ENCODE measurements around the gene FBLN5. TPM values are rescaled to one million over a fixed set of nuclear protein-coding genes. Genes with fewer than 3 reads are reported as not detected.
"Not testable (repeated sequence)": the region's sequence is repeated elsewhere in the genome, so short reads cannot be mapped to it uniquely, and the experiment has no call there.

FBLN5 gene
- polyA plus RNA-seq, 4 donors: 161 to 185 (median 168) TPM

DNA sequence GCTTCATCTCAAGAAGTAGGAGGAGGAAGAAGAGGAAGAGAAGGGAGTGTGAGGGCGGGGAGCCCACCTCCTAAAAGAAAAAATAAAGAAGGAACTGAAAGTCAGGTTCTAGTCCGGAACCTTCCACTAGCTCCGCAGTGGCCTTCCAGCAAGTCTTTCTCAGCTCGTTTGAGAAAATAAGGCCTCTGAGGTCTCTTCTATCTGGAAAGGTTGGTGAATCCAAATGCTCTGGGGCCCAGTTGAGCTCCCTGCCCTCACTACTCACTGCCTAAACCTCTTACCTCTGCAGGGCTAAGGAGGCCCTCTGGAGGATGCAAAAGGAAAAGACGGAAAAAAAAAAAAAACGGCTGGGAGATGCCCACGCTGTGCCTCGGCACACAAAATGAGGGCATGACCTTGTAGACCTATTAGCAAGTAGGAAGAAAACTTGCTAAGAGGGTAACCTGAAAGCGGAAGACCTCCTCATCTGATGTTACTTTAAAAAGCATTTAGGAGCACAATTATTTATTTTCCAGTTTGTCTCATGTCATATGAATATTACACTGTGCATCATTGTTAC lies 35.9 kb downstream of the FBLN5 start:
- DNase-seq (ENCODE audit: low read depth in 4 of 4, low spot score in 3 of 4): no peak

DNA sequence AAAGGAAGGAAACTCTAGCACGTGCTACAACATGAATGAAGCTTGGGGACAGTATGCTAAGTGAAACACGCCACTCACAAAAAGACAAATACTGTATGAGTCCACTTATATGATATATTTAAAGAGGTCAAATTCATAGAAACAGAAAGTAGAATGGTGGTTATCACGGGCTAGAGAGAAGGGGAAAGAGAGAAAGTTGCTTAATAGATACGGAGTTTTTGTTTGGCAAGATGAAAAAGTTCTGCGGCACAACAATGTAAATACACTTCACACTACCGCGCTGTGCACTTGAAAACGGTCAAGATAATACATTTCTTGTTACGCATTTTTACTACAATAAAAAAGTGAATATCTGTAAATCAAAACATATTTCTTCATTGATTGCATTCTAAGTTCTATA lies 37.3 kb downstream of the FBLN5 start:
- no peak for DNase-seq (ENCODE audit: low read depth in 4 of 4, low spot score in 3 of 4)

DNA sequence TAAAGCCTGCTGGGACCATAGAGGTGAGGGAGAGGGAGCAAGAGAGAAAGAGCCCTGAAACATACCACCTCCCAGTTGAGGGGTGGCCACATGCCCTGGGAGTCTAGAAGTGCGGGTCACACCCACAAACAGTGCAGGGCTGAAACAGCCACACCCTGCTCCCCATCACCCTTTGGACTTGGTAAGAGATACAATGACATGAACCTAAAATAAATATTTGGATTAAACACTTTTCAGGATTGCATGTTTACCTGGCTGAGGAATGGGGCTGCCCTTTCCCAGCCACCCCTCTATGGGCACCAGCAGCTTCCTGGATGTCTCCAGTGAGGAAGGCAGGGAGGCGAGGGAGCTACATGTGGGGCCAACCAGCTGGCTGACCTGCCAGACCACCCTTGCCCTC lies 41.1 kb downstream of the FBLN5 start:
- no peak for DNase-seq (ENCODE audit: low read depth in 4 of 4, low spot score in 3 of 4)

DNA sequence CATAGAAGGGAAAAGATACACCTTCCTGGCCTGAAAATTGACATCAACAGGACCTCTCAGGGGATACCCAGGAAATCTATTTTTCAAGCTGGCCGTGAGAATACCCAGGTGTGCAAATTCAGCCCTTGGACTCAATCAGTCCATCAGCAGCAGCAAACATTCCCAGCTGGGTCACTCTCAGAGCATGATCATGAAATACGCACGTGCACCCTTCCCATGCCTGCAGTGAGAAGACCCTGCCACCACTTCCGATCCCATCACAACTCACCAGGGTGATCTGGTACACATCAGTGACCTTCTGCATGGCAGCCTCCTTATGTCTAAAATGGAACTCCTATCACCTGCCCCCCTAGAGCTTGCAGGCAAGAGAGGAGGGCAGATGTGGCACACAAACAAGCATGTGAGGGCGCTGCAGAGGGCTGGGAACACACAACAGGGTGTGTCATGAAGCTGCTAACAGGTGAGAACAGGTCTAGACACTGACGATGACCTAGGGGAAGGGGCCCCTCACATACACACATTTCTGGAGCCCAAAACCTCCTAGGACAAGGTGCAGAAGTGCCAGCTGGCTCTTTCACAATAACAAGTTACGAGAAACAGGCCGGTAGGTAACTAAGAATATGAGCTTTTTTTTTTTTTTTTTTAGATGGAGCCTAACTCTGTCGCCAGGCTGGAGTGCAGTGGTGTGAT lies 42.4 kb downstream of the FBLN5 start:
- DNase-seq (ENCODE audit: low read depth in 4 of 4, low spot score in 3 of 4): no peak

DNA sequence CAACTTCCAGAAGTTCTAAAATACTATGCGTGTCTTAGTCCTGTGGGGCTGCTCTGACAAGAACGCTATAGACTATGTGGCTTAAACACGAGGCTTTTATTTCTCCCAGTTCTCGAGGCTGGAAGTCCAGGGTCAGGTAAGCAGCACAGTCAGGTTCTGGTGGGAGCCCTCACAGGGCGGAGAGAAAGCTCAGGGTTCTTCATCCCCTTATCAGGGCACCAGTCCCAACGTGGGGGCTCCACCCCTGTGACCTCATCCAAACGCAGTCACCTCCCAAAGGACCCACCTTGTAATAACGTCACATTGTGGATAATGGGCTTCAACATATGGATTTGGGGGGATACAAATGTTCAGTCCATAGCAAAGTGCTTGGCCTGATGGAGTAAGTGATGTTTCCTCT lies 43.0 kb downstream of the FBLN5 start:
- DNase-seq (ENCODE audit: low read depth in 4 of 4, low spot score in 3 of 4): no peak

DNA sequence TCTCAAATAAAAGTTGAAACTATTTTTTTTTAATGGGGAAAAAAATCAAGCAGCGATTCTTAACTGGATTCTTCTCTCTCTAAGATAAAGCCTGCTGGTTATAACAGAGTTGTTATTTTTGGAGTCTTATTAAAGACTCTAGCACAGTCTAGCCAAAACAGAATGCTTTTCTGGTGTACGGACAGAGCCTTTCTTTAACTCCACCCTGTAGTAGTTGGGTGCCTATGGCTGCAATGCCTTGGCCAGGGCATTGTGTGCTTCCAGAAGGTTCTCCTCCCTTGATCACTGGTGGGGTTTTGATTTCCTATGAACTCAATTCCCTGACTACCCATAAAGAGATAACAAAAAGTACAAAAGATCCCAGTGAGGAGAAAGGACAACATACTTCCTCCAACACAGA lies 44.4 kb downstream of the FBLN5 start:
- no peak for DNase-seq (ENCODE audit: low read depth in 4 of 4, low spot score in 3 of 4)

DNA sequence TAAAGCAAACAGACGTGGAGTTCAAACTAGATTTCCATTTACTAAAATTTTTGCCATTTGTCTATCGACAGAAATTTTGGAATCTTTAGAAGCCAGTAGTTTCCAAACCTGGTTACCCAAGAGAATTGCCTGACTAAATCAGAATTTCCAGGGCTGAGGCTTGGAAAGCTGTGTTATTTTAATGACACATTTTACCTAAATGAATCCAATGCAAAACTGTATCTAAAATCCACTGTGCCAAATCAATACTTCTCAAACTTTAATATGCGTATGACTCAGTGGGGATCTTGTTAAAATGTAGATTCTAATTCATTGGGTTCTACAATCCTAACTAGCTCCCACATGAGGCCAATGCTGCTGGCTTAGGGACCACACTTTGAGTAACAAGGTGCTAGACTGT lies 45.2 kb downstream of the FBLN5 start:
- DNase-seq (ENCODE audit: low read depth in 4 of 4, low spot score in 3 of 4): no peak

DNA sequence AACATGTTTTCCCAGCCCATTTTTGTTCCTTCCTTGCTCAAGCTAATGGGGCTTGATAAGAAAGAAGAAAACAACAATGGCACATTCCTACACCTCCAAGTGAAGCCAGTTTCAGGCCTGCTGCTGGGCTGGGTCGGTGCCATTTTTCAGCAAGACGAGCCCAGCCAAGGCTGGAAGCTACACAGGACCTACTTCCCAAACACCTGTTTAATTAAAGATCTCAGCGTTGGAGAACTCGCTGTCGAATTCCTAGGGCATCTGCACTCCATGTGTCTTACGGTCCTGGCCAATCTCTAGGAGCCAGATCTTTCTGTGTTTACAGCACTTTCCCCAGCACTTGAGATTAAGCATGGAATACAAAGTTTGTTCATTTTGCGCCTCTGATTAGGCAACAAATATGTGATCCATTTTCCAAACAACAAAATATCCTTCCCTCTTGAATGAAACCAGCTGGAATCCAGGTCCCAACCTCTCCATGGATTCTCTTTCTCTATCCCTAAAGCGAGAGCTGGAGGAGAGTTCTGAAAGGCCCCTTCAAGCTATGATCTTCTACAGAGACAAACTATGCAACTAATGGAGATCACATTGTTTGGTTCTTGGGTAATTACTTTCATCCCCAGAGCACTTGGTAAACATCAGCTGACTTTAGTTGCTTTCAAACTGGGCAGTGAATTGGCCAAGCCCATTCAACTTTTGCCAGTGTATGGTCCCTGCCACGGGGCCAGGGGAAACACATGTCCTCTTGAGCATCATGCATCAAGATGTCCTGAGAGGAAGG lies 45.9 kb downstream of the FBLN5 start:
- no peak for DNase-seq (ENCODE audit: low read depth in 4 of 4, low spot score in 3 of 4)

DNA sequence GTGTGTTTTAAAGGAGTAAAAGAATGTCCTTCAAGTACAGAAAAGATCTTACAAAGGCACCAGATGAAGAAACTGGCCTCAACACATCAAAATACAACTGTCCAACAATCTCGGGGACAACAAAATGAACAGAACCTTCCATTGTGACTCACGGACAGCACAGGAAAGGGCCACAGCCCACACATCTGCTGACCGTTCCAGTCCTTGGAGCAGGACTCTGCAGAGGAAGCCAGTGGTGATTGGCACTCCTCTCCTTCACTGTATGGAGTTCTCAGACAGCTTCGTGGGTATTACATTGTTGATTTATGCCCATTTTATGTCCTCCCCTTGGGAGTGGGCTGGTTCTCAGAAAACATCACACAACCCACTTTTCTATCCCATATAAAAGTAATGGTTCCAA lies 47.7 kb downstream of the FBLN5 start:
- no peak for DNase-seq (ENCODE audit: low read depth in 4 of 4, low spot score in 3 of 4)

DNA sequence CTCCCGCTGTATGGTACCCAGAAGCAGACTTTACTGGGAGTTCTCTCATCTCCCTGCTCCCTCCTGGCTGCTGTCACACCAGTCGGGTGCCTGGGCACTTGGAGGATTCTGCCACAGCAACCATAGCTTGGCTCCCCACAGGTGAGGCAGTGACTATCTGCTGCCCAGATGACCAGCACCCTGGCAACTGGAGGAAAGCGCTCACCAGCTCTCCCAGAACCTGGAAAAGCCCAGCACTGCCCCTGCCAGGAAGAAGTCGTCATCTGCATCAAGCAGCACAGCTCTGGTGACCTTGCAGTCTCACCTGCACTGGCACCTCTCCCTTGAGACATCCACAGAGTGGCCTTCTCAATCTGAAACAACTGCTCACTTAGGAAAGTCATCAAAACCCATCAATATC lies 48.3 kb downstream of the FBLN5 start:
- no peak for DNase-seq (ENCODE audit: low read depth in 4 of 4, low spot score in 3 of 4)

DNA sequence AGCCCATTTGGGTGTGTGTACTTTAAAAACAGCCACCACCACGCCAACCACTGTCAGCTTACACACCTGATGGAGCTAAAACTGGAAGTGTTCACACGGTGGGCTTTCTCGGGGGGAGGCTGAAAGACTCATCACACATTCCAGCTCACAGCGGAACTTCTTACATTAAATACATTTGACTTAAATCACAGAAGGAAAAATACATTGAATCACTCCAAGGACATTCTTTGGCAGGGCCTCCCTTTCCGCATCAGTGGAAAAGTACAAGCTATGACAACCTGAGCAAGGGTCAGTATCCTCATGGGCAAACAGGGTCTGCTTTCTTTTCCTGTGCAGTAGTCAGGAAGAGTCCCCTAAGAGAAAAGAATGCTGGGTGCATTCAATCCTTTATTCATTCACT lies 49.1 kb downstream of the FBLN5 start:
- DNase-seq (ENCODE audit: low read depth in 4 of 4, low spot score in 3 of 4): no peak

DNA sequence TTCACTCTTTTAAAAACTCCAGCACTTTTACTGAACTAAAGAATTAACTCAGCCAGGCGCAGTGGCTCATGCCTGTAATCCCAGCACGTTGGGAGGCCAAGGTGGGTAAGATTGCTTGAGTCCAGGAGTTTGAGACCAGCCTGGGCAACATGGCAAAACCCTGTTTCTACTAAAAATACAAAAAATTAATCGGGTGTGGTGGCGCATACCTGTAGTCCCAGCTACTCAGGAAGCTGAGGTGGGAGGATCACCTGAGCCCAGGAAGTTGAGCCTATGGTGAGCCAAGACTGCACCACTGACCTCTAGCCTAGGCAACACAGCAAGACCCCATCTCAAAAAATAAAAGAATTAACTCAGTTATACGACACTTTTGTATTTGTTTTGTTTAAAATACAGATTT lies 49.8 kb downstream of the FBLN5 start:
- DNase-seq (ENCODE audit: low read depth in 4 of 4, low spot score in 3 of 4): not testable (repeated sequence)

DNA sequence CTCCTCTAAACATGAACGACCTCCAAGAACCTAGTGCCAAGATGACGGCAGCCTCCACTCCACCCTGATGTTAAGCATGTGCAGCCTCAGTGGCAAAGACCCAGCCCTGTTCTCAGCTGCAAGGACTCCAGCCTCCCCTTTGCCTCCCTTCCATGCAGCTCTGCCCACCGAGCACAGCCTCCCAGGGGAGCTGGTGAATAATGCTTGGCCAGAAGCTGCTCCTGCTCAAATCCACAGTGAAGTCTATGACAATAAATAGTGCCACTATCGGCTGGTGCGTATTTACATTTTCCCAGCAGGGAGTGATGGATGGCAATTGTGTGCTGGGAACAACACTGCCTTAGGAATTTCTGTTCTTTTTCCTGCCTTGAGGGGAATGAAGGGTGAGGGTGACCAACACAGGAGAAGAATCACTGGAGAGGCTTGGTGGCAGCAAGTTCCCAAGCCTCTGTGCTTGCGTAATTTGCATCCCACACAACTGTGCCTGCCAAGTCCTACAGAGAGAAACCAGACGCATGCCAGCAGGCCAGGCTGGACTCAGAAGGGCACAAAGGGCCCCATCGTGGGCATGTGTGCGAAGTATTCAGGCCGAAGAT lies 50.3 kb downstream of the FBLN5 start:
- no peak for DNase-seq (ENCODE audit: low read depth in 4 of 4, low spot score in 3 of 4)

DNA sequence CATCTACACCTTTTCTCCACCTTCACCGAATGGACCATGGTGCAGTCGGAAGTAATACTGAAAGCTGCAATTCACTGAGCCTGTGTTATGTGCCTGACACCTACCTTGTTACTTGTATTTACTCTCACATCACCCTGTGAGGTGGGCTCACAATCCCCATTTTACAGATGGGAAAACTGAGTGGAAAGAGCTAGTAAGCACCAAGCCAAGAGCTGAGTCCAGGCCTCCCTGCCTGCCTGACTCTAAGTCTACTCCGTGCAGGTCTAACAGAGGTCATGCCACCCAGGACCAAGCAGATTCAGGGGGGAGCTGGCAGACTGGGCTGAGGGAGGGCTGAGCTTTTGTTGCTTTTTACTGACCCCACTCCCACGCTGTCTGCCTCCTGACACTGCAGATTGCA lies 51.1 kb downstream of the FBLN5 start:
- DNase-seq (ENCODE audit: low read depth in 4 of 4, low spot score in 3 of 4): no peak

DNA sequence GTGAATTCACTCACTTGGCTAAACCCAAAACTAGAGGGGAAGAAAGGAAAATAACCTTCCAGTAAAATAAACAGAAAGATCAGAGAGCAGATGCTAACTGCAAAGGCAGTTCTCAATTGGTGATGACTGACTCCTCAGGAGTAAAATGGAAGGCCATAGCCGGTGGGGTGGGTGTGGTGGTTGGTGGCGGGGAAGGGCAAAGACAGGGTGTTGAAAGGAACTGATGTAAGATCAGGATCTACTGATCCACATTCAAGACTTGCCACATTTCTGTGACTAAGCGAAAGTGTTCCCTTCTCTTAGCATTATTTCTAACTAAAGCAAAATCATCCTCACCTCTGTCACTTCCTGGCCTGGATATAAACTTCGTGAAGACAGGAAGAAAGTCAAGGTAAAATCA lies 53.8 kb downstream of the FBLN5 start:
- no peak for DNase-seq (ENCODE audit: low read depth in 4 of 4, low spot score in 3 of 4)

DNA sequence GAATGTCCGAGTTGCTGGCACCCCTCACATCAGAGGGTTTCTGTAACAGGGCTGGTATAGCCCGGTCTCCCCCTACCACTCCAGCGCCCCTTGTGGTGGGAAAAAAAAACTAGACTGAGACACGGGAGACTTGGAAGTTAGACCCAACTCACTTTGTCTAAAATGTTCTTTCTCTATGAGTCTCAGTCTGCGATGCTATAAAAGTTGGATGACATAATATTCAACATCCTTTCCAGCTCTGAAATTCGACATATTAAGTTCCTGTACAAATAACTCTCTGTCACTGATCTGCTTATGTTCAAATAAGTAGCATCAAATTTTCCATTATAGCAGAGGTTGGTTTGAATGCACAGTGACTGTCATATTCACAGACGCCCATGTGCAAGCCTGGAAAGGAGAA lies 54.5 kb downstream of the FBLN5 start:
- no peak for DNase-seq (ENCODE audit: low read depth in 4 of 4, low spot score in 3 of 4)

DNA sequence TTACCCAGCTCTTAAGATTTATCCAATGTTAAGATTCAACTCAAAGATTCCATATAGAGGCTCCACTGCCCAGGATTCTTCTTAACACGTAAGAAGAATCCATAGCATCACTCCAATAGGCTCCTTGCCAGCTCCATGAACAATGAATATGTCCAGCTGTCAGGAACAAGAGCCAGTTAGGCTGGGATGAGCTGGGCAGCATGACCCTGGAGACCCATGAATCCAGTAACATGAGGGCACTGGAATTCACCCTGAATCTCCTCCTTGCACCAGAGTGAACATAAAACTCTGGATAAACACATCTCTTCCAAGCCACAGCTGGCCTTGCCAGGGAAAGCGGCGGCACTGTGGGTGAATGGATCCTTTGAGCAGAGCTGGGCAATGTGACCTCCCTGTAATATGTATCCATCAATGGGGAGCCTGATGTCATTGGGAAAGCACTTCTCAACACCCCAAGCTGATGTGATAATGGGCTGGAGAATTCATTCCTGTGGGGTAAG lies 55.7 kb downstream of the FBLN5 start:
- DNase-seq (ENCODE audit: low read depth in 4 of 4, low spot score in 3 of 4): no peak

DNA sequence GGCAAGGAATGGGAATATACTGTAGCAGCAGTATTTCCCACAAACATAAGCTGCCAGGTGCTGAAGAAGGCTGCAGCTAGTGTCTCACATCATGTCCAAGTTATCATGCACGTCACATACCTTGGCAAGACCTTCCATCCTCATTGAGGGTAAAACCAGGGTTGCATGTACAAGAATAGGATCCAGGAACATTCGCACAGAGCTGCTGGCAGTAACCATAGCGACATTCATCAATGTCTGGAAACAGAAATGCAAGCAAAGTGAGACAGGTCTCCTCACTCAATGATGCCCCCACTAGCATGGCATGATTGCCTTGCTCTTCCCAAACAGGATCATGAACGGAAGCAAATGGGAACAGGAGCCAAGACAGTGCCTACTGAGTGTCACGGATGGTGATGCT lies 56.4 kb downstream of the FBLN5 start:
- no peak for DNase-seq (ENCODE audit: low read depth in 4 of 4, low spot score in 3 of 4)

DNA sequence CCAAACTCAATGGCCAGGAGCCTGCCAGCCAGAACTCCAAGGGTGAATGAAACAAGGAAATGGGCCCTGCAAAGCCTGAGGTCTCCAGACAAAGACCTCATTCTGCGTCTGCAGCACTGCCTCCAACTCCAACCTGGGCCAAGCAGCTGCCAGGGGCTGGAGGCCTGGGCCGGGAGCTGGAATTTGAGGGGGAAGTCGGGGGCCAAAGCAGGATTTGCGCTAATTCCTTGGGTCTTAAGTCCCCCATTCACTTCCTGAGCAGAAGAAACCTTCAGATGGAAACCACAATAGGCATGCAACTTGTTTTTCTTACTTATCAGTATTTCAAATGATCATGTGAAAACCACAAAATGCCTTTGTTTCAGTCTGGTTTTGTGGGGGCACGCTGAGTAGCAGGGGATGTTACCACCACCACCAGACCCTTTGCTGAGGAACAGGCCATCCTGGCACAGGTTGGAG lies 57.2 kb downstream of the FBLN5 start:
- no peak for DNase-seq (ENCODE audit: low read depth in 4 of 4, low spot score in 3 of 4)

DNA sequence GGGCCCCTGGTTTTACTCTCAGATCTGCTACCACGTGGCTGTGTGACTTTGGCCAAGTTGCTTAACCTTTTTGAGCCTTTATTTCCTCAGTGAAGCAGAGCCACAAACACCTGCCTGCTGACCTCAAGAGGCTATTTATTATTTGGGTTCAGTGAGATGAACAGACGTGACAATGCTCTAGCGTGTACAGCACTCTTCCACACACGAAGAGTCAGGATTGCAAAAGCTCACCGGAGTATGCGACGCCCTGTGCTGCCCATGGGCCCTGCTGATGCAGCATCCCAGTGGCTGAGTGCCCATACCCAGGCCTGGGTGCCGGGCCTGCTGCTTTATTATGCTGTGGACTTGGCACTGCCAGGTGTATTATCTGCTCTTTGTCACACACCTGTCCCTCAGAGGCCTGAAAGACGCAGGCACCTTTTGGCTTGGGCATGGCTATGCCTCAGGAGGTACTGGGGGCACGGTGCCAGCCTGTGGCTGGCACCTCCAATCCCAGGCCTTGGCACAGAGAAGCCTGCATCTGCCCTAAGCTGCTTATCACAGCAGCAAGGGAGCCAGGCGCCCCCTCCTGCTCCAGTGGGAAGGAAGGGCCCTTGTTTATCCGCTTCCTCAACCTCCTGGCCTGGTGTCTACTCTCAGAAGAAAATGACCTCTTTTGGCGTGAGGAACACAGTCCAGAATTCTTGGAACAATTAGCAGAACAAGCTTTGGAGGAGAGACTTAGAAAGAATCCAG lies 57.9 kb downstream of the FBLN5 start:
- DNase-seq (ENCODE audit: low read depth in 4 of 4, low spot score in 3 of 4): no peak

All from right renal pelvis (tissue), 4 donors.